ENCODE data around the gene PREP.
"Not testable (repeated sequence)": the region's sequence is repeated elsewhere in the genome, so short reads cannot be mapped to it uniquely, and the experiment has no call there.

Gene PREP

DNA sequence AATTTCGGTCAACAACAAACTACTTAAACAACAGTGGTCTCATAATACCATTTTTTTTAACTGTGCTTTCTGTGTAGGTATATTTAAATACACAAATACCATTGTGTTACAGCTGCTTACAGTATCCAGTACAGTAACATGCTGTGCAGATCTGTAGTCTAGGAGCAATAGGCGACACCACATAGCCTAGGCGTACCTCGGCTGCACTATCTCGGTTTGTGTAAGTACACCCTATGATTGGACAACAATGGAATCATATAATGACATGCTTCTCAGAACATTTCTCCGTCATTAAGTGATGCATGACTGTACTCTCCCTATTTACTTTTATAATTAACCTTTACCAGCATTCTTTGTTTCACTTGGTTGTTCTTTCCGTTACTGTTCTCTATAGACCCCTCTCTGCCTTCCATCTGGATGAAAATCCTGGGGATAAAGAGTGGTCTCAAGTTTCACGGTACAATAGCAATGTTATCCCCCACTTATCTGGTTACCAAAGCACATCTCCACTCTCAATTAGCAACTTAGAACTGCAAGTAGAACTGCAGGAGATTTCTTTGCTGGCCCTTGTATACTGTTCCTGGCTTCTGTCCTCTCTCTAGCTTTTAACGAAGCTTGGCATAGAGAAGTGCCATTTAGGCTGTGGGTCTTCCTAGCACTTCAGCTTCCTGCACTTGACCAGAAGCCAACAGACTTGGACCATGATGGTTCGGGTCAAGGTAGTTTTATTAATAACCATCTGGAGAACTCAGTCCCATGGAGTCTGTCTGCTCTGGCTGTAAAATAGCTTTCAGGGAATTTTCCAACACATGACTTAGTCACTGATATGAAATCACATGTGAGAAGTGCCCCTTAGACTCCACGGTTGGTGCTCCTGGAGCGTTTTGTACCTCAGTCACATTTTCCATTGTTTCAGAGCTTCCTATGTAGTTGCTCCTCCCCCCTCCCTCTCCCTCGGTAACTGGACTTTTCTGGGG lies 142.7 kb downstream of the PREP start:
- DNase-seq: no peak

DNA sequence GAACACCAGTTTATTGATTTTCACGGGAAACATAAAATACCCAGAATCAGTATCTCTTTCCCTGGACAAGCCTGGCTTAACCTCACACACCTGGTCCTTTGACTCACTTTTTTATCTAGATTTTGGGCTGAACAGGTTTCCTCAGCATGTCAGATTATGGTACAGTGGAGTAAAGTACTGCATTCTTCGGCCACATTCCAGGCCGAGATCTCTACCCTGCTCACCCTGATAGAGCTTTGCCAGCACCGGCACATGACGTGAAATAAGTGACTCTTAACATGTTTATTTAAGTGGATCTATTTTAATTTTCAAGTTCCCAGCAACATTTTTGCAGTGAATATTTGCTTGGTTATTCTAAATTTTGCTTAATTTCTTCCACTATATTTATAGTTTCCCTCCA lies 144.1 kb downstream of the PREP start:
- no peak for DNase-seq

GRCh38 chr6:105257340-105257739 lies 145.5 kb downstream of the PREP start:
- DNase-seq: peak in 1 of 5 experiments; percentile 37

DNA sequence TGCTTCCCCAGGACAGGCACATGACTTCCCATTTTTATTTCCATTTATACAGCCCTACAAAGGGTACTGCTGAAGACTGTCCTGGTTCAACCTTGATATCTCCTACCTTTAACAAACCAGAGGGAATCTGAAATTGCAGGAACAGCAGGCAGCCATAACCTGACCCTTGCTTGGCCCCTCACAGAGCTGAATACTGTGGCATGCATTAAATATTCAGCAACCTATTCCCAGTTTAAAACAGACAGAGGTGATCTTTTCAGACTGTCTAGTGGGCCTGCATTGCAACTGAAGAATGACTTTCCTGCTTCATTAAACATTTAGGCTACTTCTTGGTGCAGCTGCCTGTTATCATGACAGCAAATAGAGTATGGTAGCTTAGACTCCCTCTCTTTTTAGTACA lies 146.3 kb downstream of the PREP start:
- no peak for DNase-seq

- no peak for DNase-seq
Measured at GRCh38 chr6:105253787-105254186, 149.1 kb downstream of the PREP start.

DNA sequence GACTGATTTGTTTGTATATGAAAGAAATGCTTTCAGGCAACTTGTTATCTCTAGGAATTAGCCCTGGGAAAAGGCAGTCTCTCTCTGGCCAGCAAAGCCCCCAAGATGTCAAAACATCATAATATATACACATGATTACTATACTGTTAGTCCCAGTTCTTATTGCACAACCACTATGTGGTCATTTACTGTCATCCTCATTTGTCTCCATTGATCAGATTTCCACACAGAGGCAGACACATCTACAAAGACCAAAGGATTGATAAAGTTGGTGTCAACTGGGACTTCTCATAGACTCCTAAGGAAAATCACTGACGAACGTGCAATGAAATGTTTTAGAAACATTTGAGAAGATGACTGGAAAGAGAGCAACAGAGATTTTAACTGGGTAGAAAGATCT lies 151.2 kb downstream of the PREP start:
- DNase-seq: no peak

DNA sequence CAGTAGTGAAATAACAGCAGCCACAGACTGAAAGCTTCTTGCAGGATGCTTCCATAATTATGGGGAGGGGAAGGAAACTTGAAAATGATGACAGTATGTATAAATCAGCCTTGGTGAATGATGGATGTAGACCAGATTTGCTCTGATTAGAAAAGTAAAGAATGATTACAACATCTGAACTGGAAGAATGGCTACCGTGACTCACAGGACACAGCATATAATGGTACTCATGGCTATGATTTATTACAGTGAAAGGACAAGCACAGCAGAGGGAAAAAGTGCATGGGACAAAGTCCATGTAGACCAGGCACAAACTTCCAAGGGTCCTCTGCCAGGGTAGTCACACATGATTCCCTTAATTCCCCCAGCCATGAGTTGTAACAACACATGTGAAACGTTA lies 152.3 kb downstream of the PREP start:
- DNase-seq: no peak

GRCh38 chr6:105243487-105243886 lies 159.4 kb downstream of the PREP start:
- no peak for DNase-seq

DNA sequence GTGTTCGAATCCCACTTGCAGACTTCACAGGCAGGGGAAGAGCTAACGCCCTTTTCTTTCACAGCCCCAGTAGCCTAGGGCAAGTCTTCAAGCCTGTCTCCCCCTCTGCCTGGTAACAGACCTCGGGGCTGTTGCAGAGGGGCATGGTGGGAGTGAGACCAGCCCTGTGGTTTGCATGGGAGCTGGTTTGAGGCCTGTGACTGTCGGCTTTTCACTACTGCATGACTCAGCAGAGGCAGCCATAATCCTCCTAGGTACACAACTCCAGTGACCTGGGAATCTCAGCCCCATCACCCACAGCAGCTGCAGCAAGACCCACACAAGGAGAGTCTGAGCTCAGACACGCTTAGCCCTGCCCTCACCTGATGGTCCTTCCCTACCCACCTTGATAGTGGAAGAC lies 167.7 kb downstream of the PREP start:
- DNase-seq: no peak

DNA sequence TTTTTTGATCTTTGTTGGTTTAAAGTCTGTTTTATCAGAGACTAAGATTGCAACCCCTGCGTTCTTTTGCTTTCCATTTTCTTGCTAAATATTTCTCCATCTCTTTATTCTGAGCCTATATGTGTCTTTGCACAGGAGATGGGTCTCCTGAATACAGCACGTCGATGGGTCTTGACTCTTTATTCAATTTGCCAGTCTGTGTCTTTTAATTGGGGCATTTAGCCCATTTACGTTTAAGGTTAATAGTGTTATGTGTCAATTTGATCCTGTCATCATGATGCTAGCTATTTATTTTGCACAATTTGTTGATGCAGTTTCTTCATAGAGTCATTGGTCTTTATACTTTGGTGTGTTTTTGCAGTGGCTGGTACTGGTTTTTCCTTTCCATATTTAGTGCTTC lies 171.1 kb downstream of the PREP start:
- not testable (repeated sequence) for DNase-seq

Data from T-helper 2 cell (primary cell).